Left colon (tissue), 2 donors: ENCODE results near the gene SIL1. TPM values are rescaled to one million over a fixed set of nuclear protein-coding genes. Genes with fewer than 3 reads are reported as not detected.
"Not testable (repeated sequence)": the region's sequence is repeated elsewhere in the genome, so short reads cannot be mapped to it uniquely, and the experiment has no call there.

Experiments used
- ATAC-seq: fragments of 200-7000 bp; cut with Tn5 transposase; one replicate; pipeline ENCODE4 v1.9.1; 2020; ENCODE audit warnings: mild to moderate bottlenecking, moderate library complexity
- DNase-seq, 2 donors: peaks; one replicate each; pipeline ENCODE4 v3.0.0-alpha.2; 2020
- intact Hi-C, 2 donors: fragments of 100-400 bp; cut with DNase I in 1 of 2; cut with micrococcal nuclease in 1 of 2; formaldehyde crosslinking; loops; one replicate each; pipeline versions ENCODE4 v1.11.2 to v1.14.0; 2022; cut with DNase I, micrococcal nuclease
- total RNA-seq, 2 donors: library from RNA; stranded (reverse); fragmentation: NEBNext Ultra II Directional; extraction: Animal tissue kit (Norgen Biotek cat#: 25700); gene quantifications; one replicate each; pipeline ENCODE4 v1.2.1, GENCODE V29; 2021
- donor health status: DM: no; HTN: no; CAD: no.
- donor health status: DM: yes; HTN: yes; CAD: no.

The SIL1 gene
- total RNA-seq, 2 donors from 2014 or later: 29.9 to 33.0 TPM

DNA sequence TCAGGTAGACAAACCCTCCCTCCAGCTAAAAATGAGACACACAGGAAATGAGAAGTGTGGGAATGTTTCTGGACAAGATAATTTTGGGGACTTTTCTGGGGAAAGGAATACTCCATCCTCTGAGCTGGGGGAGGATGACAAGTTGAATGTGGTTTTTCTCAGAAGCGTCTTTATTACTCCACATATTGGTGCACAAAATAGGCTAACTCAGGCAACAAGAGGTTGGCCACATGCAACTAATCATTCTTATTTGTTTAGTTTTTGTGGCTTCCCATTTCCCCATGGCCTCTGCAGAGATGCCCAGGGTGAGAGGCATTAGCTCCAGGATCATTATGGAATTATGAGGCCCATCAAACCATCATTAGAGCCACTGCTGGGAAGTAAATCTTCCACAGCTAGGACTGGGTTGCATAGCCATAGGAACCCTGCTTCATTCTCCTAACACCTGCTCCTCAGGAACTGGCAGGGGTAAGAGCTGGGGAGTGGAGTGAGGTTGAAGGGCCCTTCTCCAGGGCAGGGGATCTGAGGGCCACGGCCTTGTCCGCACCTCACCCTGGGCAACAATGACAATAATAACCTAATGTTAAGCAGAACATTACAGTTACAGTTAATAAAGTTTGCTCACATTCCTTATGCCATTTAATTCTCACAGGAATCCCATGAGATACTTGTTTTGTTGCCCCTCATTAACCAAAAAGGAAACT, 9.3 kb upstream of the SIL1 start:
- intact Hi-C loops: no loop called here
- no peak for DNase-seq
- no peak for ATAC-seq

- intact Hi-C loops: no loop called here
- DNase-seq (no peak), ATAC-seq (no peak)
These were observed 7.4 kb upstream of the SIL1 start for GRCh38 chr5:139205586-139205985.

DNA sequence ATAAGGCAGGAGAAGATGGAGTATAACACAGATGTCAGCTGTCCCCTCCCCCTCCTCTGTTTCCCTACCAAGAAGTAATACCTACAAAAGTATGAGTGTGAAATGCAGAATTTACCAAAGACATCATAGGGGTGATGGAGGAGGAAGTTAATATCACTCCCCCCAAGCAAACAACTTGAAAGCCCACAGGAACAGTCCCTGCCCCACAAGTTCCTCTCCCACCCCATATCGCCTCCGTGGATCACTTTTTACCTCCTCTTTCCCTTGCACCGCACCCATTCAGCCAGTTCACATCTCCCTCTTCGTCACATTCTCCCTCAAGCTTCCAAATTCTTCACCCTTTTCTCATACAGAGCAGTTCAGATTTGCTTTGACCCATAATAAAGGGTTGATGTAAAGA, 7.0 kb upstream of the SIL1 start:
- no peak for ATAC-seq
- intact Hi-C loops: no loop called here
- DNase-seq: no peak

DNA sequence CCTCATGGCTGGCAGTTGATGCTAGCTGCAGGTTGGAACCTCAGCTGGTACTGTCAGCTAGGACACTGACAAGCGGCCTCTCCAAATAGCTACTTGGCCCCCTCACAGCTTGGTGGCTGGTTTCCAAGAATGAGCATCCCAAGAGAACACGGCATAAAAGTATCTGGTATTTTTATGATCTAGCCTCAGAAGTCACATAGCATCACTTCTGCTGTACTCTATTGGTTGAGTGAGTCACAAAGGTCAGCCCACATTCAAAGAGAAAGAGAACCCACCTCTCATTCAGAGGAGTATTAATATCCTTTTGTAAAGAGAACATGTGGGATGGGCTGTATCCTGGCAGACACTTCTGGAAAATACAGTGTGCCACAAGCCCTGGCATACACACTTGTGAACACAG, 6.0 kb upstream of the SIL1 start:
- ATAC-seq (no peak), DNase-seq (no peak)
- intact Hi-C loops: no loop called here

GRCh38 chr5:139199321-139199720, 1.2 kb upstream of the SIL1 start:
- ATAC-seq (no peak), DNase-seq (no peak)
- intact Hi-C loops: no loop called here

DNA sequence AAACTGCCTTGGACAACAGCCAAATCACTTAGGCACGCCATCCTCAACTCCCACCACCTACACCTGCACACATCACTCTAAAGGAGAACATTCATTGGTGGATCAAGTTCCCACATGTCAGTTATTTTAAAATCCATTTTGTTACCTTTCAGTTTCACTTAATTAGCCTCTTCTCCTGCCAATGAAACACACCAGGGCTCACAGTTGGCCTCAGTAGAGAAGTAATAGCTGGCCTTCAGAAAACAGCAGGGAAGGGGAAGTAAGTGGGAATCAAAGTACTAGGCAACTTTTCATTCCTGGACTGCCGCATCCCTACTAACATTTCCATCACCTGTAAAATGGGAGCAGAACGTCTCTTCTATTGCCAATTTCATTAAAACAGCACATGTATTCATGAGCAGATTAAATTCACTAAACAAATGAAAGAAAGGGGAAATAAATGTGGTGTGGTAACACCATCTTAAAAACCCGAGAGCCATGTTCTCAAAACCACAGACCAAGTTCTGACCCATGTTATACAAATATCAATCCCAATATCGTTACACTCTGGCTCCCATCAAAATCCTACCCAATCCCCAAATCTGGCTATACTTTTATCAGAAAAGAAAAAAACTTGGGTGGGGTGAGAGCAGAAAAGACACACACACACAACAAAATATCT, 1.7 kb downstream of the SIL1 start:
- DNase-seq (no peak), ATAC-seq (no peak)
- intact Hi-C loops: no loop called here

GRCh38 chr5:139194486-139194885, 3.7 kb downstream of the SIL1 start:
- intact Hi-C loops: no loop called here
- ATAC-seq (no peak), DNase-seq (no peak)

DNA sequence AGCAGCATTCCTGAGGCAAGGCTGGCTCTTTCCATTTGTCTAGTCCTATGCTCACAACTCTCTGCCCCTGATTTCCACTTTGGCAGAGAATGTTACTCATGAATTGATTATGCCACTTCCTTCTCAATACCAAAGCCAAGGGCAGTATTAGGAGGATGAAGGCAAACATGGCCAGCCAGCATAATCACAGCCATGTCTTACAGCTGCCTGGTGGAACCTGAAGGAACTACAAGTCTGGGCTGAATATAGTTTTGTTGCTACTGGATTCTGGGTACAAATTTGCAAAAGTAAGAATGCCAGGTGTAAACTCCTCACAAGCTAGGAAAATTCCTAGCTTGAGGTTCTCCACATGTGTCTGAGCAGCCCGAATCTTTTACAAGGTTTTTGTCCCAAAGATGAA, 4.2 kb downstream of the SIL1 start:
- no peak for DNase-seq
- intact Hi-C loops: no loop called here
- ATAC-seq: no peak

GRCh38 chr5:139192906-139193305, 5.3 kb downstream of the SIL1 start:
- intact Hi-C loops, DNase-seq, ATAC-seq: not testable (repeated sequence)

- intact Hi-C loops, ATAC-seq, DNase-seq: not testable (repeated sequence)
These were observed 6.2 kb downstream of the SIL1 start for GRCh38 chr5:139191954-139192353.

DNA sequence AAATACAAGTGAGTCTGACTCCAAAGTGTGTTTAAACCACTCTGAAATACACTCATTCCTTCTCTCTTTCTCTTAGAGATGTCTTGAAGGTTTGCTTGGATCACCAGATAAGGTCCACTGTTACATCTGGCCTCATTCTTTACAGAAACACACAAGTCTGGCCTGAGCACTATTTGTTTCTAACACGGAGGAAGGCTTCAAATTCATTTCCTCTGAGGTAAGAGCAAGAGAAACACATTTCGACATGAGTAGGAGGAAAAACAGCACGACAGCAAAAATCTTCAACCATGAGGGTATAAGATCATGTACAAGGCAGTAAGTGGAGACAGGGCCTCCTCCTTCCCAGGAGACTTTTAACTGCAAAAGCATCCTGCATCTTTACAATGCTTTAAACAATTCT, 8.0 kb downstream of the SIL1 start:
- DNase-seq (no peak), ATAC-seq (no peak)
- intact Hi-C loops: no loop called here

DNA sequence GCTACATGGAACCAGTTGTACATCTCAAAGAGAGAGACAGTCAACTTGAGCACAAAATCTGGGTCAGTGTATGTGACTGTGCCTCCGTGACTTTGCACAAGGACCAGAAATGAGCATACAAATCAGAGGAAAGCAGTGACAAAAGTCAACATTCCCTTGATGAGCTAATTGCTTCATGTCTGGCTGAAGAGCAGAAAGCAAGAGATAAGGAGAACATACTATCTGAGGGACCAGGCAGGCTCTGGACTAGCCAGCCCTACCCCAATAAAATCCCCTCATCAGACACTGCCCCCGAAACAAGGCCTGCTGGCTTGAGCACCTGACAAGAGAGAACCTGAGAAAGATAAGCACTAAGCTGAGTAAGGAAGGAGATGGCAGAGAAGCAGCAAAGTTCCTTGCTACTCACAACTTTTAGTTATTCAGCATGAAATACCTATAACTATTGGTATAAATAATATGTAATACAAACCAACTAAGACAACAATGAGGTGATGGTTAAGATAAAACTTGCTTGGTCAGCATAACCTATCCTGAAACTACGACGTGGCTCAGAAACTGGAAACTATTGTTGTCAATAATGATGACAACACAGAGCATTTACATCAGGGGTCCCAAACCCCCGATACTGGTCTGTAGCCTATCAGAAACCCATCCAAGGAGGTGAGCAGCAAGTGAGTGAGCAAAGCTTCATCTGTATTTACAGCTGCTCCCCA, 9.5 kb downstream of the SIL1 start:
- no peak for DNase-seq
- intact Hi-C loops: no loop called here
- ATAC-seq: no peak

DNA sequence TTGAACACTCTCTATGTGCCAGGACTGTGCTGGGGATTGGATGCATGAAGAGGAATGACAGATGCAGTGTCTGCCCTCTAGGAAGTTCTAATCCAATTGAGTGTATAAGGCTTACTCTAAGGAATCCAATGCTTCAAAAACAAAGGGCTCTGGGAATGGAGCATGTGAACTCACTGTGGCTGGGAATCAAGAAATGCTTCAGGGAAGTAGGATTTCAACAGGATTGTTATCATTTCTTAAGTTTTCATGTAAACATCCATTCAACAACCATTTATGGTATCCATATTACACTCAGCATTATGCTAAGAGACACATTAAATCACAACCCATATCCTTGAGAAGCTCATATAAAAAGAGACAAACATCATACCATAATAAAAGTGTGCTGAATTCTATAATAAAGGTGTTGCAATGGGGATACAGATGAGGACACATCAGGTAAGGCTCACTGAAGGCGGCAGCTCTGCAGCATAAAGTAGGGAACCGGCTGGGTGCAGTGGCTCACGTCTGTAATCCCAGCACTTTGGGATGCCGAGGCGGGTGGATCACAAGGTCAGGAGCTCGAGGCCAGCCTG, 11.3 kb downstream of the SIL1 start:
- intact Hi-C loops: no loop called here
- DNase-seq (no peak), ATAC-seq (peak; percentile 87)

GRCh38 chr5:139186261-139186660, 11.9 kb downstream of the SIL1 start:
- intact Hi-C loops: no loop called here
- ATAC-seq (no peak), DNase-seq (no peak)

- intact Hi-C loops: no loop called here
- ATAC-seq (no peak), DNase-seq (no peak)
These were observed 12.6 kb downstream of the SIL1 start for GRCh38 chr5:139185589-139185988.

GRCh38 chr5:139183502-139183901, 14.7 kb downstream of the SIL1 start:
- intact Hi-C loops: no loop called here
- DNase-seq (no peak), ATAC-seq (no peak)

DNA sequence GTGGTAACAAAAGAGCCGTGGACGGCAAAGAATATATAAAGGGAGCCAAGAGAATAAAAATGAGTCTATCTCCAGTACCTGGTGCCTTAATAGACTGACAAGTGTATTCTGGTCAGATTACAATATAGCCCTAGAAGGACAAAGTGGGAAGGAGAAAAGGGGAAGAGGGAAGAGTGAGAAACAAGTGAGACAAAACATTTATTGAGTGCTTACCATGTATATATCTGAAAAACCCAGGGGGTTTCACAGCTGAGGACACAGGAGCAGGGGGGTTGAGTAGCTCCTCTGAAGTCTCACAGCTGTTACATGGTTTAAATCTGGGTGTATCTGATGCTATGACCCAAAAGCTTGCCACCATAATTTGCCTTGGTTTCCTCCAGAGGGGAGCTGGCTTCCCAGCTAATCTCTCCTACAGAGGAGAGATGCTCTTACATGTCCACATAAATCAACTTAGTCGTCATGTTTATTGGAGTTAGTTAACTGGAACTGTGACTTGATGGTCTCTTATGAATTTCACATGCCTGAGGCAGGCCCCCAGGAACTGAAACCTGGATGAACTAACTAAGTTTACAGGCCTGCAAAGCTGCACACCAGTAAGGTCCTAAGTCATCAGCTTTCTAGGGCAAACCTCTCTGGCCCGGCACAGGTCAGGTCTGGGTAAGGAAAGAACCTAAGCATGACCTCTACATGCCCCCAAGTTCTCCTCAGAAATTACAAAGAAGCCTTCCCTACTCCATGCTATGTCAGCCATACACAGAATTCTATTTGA, 15.5 kb downstream of the SIL1 start:
- no peak for ATAC-seq
- DNase-seq: no peak
- intact Hi-C loops: no loop called here

DNA sequence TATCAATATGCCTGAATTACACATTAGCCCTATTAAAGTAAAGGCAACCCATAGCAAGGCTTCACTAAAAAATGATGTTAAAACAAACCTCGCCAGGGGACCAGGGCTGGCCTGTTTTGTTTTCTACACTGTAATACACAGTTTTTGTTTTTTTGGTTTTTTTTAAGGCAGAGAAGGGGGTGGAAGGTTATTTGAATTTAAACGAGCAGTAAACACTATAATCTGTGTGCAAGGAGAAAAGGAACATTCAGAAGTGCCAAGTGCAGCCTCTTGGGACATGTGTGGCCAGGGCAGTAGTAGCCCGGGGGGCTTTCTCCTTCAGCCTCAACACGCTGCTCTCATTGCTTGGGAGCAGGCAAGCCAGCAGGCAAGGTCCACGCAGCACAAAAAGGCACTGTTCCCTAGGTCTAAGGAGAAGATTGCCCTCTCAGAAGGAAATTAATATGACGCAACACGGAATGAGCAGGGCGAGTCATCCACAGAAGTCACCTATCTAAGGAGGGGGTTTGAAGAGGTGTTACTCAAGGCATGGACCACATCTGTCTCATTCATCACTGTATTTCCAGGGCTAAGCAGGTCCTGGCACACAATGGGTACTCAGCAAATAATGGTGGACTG, 16.2 kb downstream of the SIL1 start:
- ATAC-seq (peak; percentile 56), DNase-seq (peak in 1 of 2 donors; percentile 15)
- intact Hi-C loops: no loop called here

GRCh38 chr5:139181322-139181730, 16.8 kb downstream of the SIL1 start:
- intact Hi-C loops: no loop called here
- no peak for DNase-seq
- no peak for ATAC-seq
